Duodenal mucosa (tissue), 2 donors: ENCODE results near the gene PLD6.

Experiments
- H3K27ac ChIP-seq: one replicate; pipeline ENCODE4 v1.7.0; 2013; ENCODE audit warnings: low read depth, low read length
- H3K27me3 ChIP-seq, 2 donors: one replicate each; pipeline ENCODE4 v1.7.0; 2013; ENCODE audit warnings: low read length in 2 of 2, control low read depth in 1 of 2; ENCODE audit not compliant: insufficient read depth in 2 of 2, control insufficient read depth in 1 of 2
- H3K36me3 ChIP-seq, 2 donors: one replicate each; pipeline ENCODE4 v1.7.0; 2013; ENCODE audit warnings: low read length in 2 of 2, control low read depth in 1 of 2; ENCODE audit not compliant: insufficient read depth in 2 of 2, control insufficient read depth in 1 of 2
- H3K4me1 ChIP-seq, 2 donors: one replicate each; pipeline ENCODE4 v1.7.0; 2013; ENCODE audit warnings: low read length in 2 of 2, control low read depth in 1 of 2; ENCODE audit not compliant: insufficient read depth in 2 of 2, control insufficient read depth in 1 of 2
- H3K4me3 ChIP-seq, 2 donors: one replicate each; pipeline ENCODE4 v1.7.0; 2013; ENCODE audit warnings: low read length in 2 of 2, low read depth in 1 of 2
- H3K9ac ChIP-seq, 2 donors: one replicate each; pipeline ENCODE4 v1.7.0; 2013; ENCODE audit warnings: low read length in 2 of 2, low read depth in 1 of 2
- H3K9me3 ChIP-seq, 2 donors: one replicate each; pipeline ENCODE4 v1.7.0; 2013; ENCODE audit warnings: low read length in 2 of 2, control low read depth in 1 of 2; ENCODE audit not compliant: control insufficient read depth in 1 of 2

PLD6 gene

DNA sequence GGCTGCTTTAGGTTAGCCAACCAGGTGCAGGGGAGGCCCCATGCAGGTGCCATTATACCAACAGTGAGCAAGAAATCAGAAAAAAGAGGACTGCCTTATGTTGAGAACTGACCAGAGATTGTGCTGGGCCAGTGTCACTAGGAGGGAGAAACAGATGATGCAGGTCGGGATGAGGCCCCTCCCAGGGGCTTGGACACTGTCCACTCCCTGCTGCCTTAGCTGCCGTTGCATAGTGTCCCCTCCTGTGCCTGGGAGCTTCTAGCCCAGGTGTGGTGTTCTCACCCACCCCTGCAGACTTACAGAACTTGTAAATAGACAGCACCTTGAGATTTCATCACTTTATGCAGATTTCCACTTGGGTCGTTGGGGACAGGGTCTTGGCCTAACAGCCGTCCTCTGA, 36.7 kb downstream of the PLD6 start:
- H3K9ac ChIP-seq = no peak overlapping the region
- no peak overlapping the region for H3K4me3 ChIP-seq
- no peaks in the 10 kb centered on the region for H3K9me3 ChIP-seq
- H3K36me3 ChIP-seq = peaks cover 60 to 91% of the 10 kb centered on the region in 2 donors
- H3K27me3 ChIP-seq = no peaks in the 10 kb centered on the region
- H3K27ac ChIP-seq = no peak overlapping the region
- H3K4me1 ChIP-seq = no peaks in the 10 kb centered on the region

- Histone ChIP-seq H3K9me3 (no peaks in the 10 kb centered on the region), H3K4me3 (no peak overlapping the region), H3K4me1 (no peaks in the 10 kb centered on the region), H3K27ac (no peak overlapping the region), H3K27me3 (no peaks in the 10 kb centered on the region), H3K9ac (no peak overlapping the region), H3K36me3 (peaks cover 56 to 89% of the 10 kb centered on the region in 2 donors)
Measured at GRCh38 chr17:17168401-17168800, 37.7 kb downstream of the PLD6 start.

DNA sequence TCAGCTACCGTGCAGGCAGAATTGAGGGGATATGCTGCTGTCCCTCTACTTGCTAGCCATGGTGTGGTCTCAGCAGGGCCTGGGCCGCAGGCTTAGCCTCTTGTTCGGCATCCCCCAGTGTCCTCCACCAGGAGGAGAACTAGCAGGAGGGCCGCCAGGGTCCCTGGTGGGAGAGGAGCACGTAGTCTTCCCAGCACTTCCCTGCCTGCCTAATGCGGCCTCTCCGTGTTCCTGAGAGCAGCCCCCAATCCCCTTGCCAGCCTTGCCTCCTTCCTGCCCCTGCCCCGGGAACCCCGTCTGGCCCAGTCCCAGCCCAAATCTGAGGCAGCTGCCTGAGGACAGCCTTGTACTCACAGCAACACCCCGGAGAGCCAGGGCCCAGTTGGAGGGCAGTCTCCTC, 38.1 kb downstream of the PLD6 start:
- Histone ChIP-seq H3K4me1 (no peaks in the 10 kb centered on the region), H3K4me3 (no peak overlapping the region), H3K9ac (no peak overlapping the region), H3K27me3 (no peaks in the 10 kb centered on the region), H3K36me3 (peaks cover 52 to 89% of the 10 kb centered on the region in 2 donors), H3K27ac (no peak overlapping the region), H3K9me3 (no peaks in the 10 kb centered on the region)

- Histone ChIP-seq H3K27ac (no peak overlapping the region), H3K27me3 (no peaks in the 10 kb centered on the region), H3K4me1 (no peaks in the 10 kb centered on the region), H3K9me3 (no peaks in the 10 kb centered on the region), H3K4me3 (no peak overlapping the region), H3K9ac (no peak overlapping the region), H3K36me3 (peaks cover 48 to 89% of the 10 kb centered on the region in 2 donors)
Measured at GRCh38 chr17:17167356-17167755, 38.8 kb downstream of the PLD6 start.

DNA sequence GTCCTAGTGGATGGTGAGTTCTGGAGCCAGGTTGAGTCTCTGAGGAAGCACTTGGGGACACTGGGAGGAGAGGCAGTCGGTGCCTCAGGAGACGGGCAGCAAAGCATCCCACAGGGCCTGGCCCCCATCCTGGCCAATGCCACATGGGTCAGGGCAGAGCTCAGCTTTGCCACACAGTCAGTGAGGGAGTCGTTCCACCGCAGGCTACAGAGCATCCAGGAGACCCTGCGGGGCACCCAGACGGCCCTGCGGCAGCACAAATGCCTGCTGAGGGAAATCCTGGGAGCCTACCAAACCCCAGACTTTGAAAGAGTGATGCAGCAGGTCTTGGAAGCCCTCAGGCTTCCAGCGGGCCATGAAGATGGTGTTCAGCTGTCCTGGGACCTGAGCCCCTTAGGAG, 39.7 kb downstream of the PLD6 start:
- Histone ChIP-seq H3K9ac (no peak overlapping the region), H3K36me3 (peaks cover 46 to 89% of the 10 kb centered on the region in 2 donors), H3K4me1 (no peaks in the 10 kb centered on the region), H3K27ac (no peak overlapping the region), H3K4me3 (no peak overlapping the region), H3K9me3 (no peaks in the 10 kb centered on the region), H3K27me3 (no peaks in the 10 kb centered on the region)

GRCh38 chr17:17165666-17166308, 40.3 kb downstream of the PLD6 start:
- Histone ChIP-seq H3K27me3 (no peaks in the 10 kb centered on the region), H3K9me3 (no peaks in the 10 kb centered on the region), H3K4me3 (no peak overlapping the region), H3K36me3 (peaks cover 50 to 90% of the 10 kb centered on the region in 2 donors), H3K9ac (no peak overlapping the region), H3K4me1 (no peaks in the 10 kb centered on the region), H3K27ac (no peak overlapping the region)

- Histone ChIP-seq H3K4me1 (no peaks in the 10 kb centered on the region), H3K9ac (no peak overlapping the region), H3K36me3 (peaks cover 56 to 97% of the 10 kb centered on the region in 2 donors), H3K4me3 (no peak overlapping the region), H3K27me3 (no peaks in the 10 kb centered on the region), H3K27ac (no peak overlapping the region), H3K9me3 (no peaks in the 10 kb centered on the region)
Measured at GRCh38 chr17:17164676-17165075, 41.5 kb downstream of the PLD6 start.

GRCh38 chr17:17164156-17164555, 42.0 kb downstream of the PLD6 start:
- Histone ChIP-seq H3K27ac (no peak overlapping the region), H3K36me3 (peaks cover 56 to 97% of the 10 kb centered on the region in 2 donors), H3K9ac (no peak overlapping the region)

DNA sequence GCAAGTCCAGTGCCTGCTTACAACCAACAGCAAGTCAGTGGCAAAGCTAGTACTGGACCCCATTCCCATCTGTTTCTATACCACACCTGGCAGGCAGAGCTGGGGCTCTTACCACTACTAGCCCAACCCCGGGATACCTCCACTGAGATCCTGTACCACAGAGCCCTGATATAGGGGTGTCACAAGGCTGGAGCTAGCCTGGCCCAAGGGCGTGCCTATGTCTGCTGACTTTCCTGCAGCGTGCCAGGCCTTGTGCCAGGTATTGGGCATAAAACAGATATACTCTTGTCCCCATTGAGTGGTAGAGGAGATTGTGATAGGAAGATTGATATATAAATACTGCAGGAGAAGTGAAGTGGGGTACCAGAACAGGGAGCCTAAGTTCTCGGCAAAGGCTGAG, 44.4 kb downstream of the PLD6 start:
- Histone ChIP-seq H3K27ac (no peak overlapping the region), H3K36me3 (peaks cover 55 to 92% of the 10 kb centered on the region in 2 donors), H3K9me3 (no peaks in the 10 kb centered on the region), H3K4me1 (no peaks in the 10 kb centered on the region), H3K4me3 (no peak overlapping the region), H3K27me3 (no peaks in the 10 kb centered on the region), H3K9ac (no peak overlapping the region)

More at GRCh38 chr17:17164156-17164555, 42.0 kb downstream of the PLD6 start:
- no peak overlapping the region for H3K4me3 ChIP-seq
- no peaks in the 10 kb centered on the region for H3K27me3 ChIP-seq
- H3K9me3 ChIP-seq = no peaks in the 10 kb centered on the region
- no peaks in the 10 kb centered on the region for H3K4me1 ChIP-seq

- H3K9ac ChIP-seq = no peak overlapping the region
- H3K4me3 ChIP-seq = no peak overlapping the region
- H3K27ac ChIP-seq = no peak overlapping the region
- no peaks in the 10 kb centered on the region for H3K4me1 ChIP-seq
- H3K36me3 ChIP-seq = peaks cover 55 to 92% of the 10 kb centered on the region in 2 donors
- H3K27me3 ChIP-seq = no peaks in the 10 kb centered on the region
- H3K9me3 ChIP-seq = no peaks in the 10 kb centered on the region
Measured at GRCh38 chr17:17161121-17161520, 45.0 kb downstream of the PLD6 start.
